Keratinocyte (primary cell): ENCODE measurements around the gene DNAJC7. TPM values are rescaled to one million over a fixed set of nuclear protein-coding genes. Genes with fewer than 3 reads are reported as not detected.

Experiments
- DNase-seq: peaks from one replicate; pipeline ENCODE4 v3.0.0-alpha.2; 2011; ENCODE audit warnings: low read depth, missing footprints, low spot score
- FAIRE-seq: peaks from 2 replicates; lab custom pipeline; 2011; peaks lifted over from hg19 to GRCh38; lab: Jason Lieb, UNC
- H2AFZ ChIP-seq: 2 replicates; pipeline ENCODE4 v1.6.0; 2012; ENCODE audit warnings: low read length, control low read depth, inconsistent platforms; ENCODE audit not compliant: control insufficient read depth
- H3K27ac ChIP-seq: 2 replicates; pipeline ENCODE4 v1.5.1; 2011; ENCODE audit warnings: low read length; ENCODE audit not compliant: control insufficient read depth, insufficient read depth
- H3K27me3 ChIP-seq: 3 replicates; pipeline ENCODE4 v1.6.0; 2011; ENCODE audit warnings: low read length; ENCODE audit not compliant: control insufficient read depth, insufficient read depth; ENCODE audit errors: extremely low read depth
- H3K36me3 ChIP-seq, 2 experiments: 2 replicates in 1 of 2; 3 replicates in 1 of 2; pipeline ENCODE4 v1.5.1; 2011; ENCODE audit warnings: low read length in 2 of 2, mild to moderate bottlenecking in 1 of 2; ENCODE audit not compliant: control insufficient read depth in 2 of 2, insufficient read depth in 2 of 2; ENCODE audit errors: extremely low read depth in 1 of 2
- H3K4me1 ChIP-seq: 3 replicates; pipeline ENCODE4 v1.5.1; 2011; ENCODE audit warnings: low read length; ENCODE audit not compliant: control insufficient read depth, insufficient read depth; ENCODE audit errors: extremely low read depth
- H3K4me2 ChIP-seq: 3 replicates; pipeline ENCODE4 v1.6.0; 2011; ENCODE audit warnings: low read depth, low read length; ENCODE audit not compliant: control insufficient read depth, insufficient read depth; ENCODE audit errors: extremely low read depth
- H3K4me3 ChIP-seq, 3 experiments: fragments of 200-600 bp in 1 of 3; sonication (generic) in 1 of 3; 2 replicates in 2 of 3; 3 replicates in 1 of 3; pipeline ENCODE4 v1.5.1; 2011 to 2016; ENCODE audit warnings: low read length in 3 of 3, mild to moderate bottlenecking in 3 of 3, control low read depth in 2 of 3, inconsistent platforms in 1 of 3, low read depth in 1 of 3, mixed read lengths in 1 of 3, mixed run types in 1 of 3, moderate library complexity in 1 of 3; ENCODE audit not compliant: control insufficient read depth in 2 of 3, insufficient read depth in 2 of 3; ENCODE audit errors: extremely low read depth in 1 of 3
- H3K79me2 ChIP-seq: 2 replicates; pipeline ENCODE4 v1.6.0; 2012; ENCODE audit warnings: low read length; ENCODE audit not compliant: control insufficient read depth, insufficient read depth
- H3K9ac ChIP-seq: 3 replicates; pipeline ENCODE4 v1.6.0; 2011; ENCODE audit warnings: low read length; ENCODE audit not compliant: control insufficient read depth, insufficient read depth; ENCODE audit errors: extremely low read depth
- H3K9me1 ChIP-seq: 3 replicates; pipeline ENCODE4 v1.6.0; 2011; ENCODE audit warnings: low read length; ENCODE audit not compliant: control insufficient read depth, insufficient read depth; ENCODE audit errors: extremely low read depth
- H3K9me3 ChIP-seq: 2 replicates; pipeline ENCODE4 v1.5.1; 2012; ENCODE audit warnings: low read depth, low read length; ENCODE audit not compliant: control insufficient read depth
- H4K20me1 ChIP-seq: 3 replicates; pipeline ENCODE4 v1.6.0; 2011; ENCODE audit warnings: low read length; ENCODE audit not compliant: control insufficient read depth, insufficient read depth; ENCODE audit errors: extremely low read depth
- EZH2 ChIP-seq: IDR thresholded peaks from one replicate; pipeline ENCODE4 v1.6.1; 2012; ENCODE audit warnings: inconsistent platforms, mild to moderate bottlenecking, low read length, moderate library complexity
- dilution Hi-C: fragments of 300-500 bp; cut with MboI; formaldehyde crosslinking; loops from one replicate; pipeline ENCODE4 v1.7.0; 2020; ENCODE audit warnings: low sequenced_read_pairs; ENCODE audit not compliant: extremely low pct_ligation_motif_present
- polyA plus RNA-seq, 5 experiments: library from polyadenylated mRNA; depleted of rRNA in 3 of 5; stranded (reverse) in 3 of 5; stranded (forward) in 1 of 5; unstranded in 1 of 5; fragments of >200 nt; gene quantifications; 1 replicate in 1 of 5; 2 replicates in 3 of 5; 3 replicates in 1 of 5; pipeline versions ENCODE4 v1.2.1 to v1.2.3, GENCODE V29; 2011 to 2012; ENCODE audit warnings: missing spikeins in 2 of 5, low read depth in 1 of 5, low replicate concordance in 1 of 5
- TF ChIP-seq, protein P1 (sequence below), 3 experiments: IDR thresholded peaks in 1 of 3; conservative IDR thresholded peaks in 1 of 3; optimal IDR thresholded peaks in 1 of 3; 2 replicates in 2 of 3; 3 replicates in 1 of 3; pipeline versions ENCODE3 to v1.5.1; 2011; ENCODE audit warnings: low read length in 3 of 3, mild to moderate bottlenecking in 3 of 3, moderate library complexity in 2 of 3, control low read depth in 1 of 3, inconsistent platforms in 1 of 3; ENCODE audit not compliant: insufficient read depth in 2 of 3; ENCODE audit errors: extremely low read depth in 1 of 3

The DNAJC7 gene
- polyA plus RNA-seq, 1 donor (not counting 4 experiments of a cell fraction or from before 2014, with no cell fraction given): 82.5 TPM

- dilution Hi-C loops: no loop called here
- Histone ChIP-seq H3K27me3 (no peaks in the 10 kb centered on the region), H3K79me2 (no peaks in the 10 kb centered on the region), H3K36me3 (peaks cover 10 to 11% of the 10 kb centered on the region in 2 experiments), H4K20me1 (no peaks in the 10 kb centered on the region), H3K4me2 (no peak overlapping the region), H3K9me1 (no peaks in the 10 kb centered on the region), H3K4me1 (peaks cover 8% of the 10 kb centered on the region), H3K9me3 (no peaks in the 10 kb centered on the region), H2AFZ (no peak overlapping the region), H3K27ac (no peak overlapping the region), H3K9ac (no peak overlapping the region), H3K4me3 (no peak overlapping the region)
- DNase-seq: no peak
- FAIRE-seq: no peak
- no peak for TF ChIP-seq EZH2
- TF ChIP-seq, protein P1, sequence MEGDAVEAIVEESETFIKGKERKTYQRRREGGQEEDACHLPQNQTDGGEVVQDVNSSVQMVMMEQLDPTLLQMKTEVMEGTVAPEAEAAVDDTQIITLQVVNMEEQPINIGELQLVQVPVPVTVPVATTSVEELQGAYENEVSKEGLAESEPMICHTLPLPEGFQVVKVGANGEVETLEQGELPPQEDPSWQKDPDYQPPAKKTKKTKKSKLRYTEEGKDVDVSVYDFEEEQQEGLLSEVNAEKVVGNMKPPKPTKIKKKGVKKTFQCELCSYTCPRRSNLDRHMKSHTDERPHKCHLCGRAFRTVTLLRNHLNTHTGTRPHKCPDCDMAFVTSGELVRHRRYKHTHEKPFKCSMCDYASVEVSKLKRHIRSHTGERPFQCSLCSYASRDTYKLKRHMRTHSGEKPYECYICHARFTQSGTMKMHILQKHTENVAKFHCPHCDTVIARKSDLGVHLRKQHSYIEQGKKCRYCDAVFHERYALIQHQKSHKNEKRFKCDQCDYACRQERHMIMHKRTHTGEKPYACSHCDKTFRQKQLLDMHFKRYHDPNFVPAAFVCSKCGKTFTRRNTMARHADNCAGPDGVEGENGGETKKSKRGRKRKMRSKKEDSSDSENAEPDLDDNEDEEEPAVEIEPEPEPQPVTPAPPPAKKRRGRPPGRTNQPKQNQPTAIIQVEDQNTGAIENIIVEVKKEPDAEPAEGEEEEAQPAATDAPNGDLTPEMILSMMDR (optimal IDR thresholded peaks at IDR 0.05 in 1 of 3, IDR thresholded peaks at IDR 0.05 in 1 of 3, conservative IDR thresholded peaks at IDR 0.05 in 1 of 3; ENCODE audit: extremely low read depth in 1 of 3, insufficient read depth in 2 of 3, low read length in 3 of 3): peak; percentile 27 to 54 (median 48)
Measured at GRCh38 chr17:42027961-42028790, 10.9 kb upstream of the DNAJC7 start.

GRCh38 chr17:42027590-42027889, 10.3 kb upstream of the DNAJC7 start:
- Histone ChIP-seq H3K4me1 (peaks cover 8% of the 10 kb centered on the region), H3K4me3 (no peak overlapping the region), H3K4me2 (no peak overlapping the region), H3K9me1 (no peaks in the 10 kb centered on the region), H3K9ac (no peak overlapping the region), H3K36me3 (peaks cover 14 to 16% of the 10 kb centered on the region in 2 experiments), H3K79me2 (no peaks in the 10 kb centered on the region), H2AFZ (no peak overlapping the region), H3K27ac (no peak overlapping the region), H3K27me3 (no peaks in the 10 kb centered on the region), H3K9me3 (no peaks in the 10 kb centered on the region), H4K20me1 (no peaks in the 10 kb centered on the region)
- TF ChIP-seq EZH2: no peak
- TF ChIP-seq, protein P1 (optimal IDR thresholded peaks at IDR 0.05 in 1 of 3, IDR thresholded peaks at IDR 0.05 in 1 of 3, conservative IDR thresholded peaks at IDR 0.05 in 1 of 3; ENCODE audit: extremely low read depth in 1 of 3, insufficient read depth in 2 of 3, low read length in 3 of 3): no peak
- dilution Hi-C loops: no loop called here
- DNase-seq: no peak
- no peak for FAIRE-seq
